ENCODE results near the gene AKIRIN2.

Gene AKIRIN2

DNA sequence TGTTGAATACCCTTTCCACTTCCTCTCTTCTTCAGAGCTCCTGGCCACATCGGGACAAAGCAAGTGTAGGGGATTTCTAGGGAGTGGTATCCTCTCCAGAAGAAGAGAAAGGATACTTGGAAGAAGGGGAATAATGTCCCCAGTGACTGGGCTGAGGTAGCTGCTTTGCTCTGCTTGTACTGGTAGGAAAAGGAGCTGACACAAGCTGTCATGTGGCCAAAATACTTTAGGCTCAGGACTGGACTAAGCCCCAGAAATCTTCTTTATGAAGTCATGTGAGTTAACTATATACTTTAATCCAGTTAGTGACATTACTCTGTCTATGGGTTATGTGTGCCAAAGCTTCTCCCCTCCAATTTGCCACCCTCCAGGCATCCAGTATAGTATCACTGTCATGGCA lies 40.5 kb downstream of the AKIRIN2 start:
- H3K27me3 Mint-ChIP-seq (ENCODE audit: low read depth, poor library complexity): peaks cover 3% of the 10 kb centered on the region
- no peak overlapping the region for H3K27ac Mint-ChIP-seq
- TF ChIP-seq, protein P1, sequence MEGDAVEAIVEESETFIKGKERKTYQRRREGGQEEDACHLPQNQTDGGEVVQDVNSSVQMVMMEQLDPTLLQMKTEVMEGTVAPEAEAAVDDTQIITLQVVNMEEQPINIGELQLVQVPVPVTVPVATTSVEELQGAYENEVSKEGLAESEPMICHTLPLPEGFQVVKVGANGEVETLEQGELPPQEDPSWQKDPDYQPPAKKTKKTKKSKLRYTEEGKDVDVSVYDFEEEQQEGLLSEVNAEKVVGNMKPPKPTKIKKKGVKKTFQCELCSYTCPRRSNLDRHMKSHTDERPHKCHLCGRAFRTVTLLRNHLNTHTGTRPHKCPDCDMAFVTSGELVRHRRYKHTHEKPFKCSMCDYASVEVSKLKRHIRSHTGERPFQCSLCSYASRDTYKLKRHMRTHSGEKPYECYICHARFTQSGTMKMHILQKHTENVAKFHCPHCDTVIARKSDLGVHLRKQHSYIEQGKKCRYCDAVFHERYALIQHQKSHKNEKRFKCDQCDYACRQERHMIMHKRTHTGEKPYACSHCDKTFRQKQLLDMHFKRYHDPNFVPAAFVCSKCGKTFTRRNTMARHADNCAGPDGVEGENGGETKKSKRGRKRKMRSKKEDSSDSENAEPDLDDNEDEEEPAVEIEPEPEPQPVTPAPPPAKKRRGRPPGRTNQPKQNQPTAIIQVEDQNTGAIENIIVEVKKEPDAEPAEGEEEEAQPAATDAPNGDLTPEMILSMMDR (IDR thresholded peaks at IDR 0.05): no peak
- no peak overlapping the region for H3K4me3 Mint-ChIP-seq
- peaks cover 67% of the 10 kb centered on the region for H3K36me3 Mint-ChIP-seq (ENCODE audit: low read depth)
- H3K4me1 Mint-ChIP-seq: no peaks in the 10 kb centered on the region
- H3K9me3 Mint-ChIP-seq: no peaks in the 10 kb centered on the region
- DNase-seq: no peak

DNA sequence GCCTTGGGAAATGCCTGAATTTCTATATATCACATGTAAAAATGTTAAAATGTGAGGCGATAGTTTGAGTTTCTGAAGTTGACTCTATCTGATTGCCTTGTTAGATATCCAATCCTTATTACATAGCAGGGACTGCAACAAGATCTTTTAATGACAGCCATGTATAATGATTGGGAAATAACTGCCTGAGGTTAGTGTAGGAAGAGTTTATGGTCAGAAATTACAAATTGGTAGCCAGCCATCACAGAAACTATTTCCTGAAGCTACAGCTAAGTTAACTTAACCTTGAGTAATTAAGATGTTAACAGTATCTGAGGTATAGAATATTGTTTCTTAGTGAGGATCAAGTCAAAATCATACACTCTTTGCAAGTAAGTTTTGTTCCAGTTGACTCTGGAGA lies 41.0 kb downstream of the AKIRIN2 start:
- Mint-ChIP-seq H3K4me3 (no peak overlapping the region), H3K27me3 (ENCODE audit: low read depth, poor library complexity) (peaks cover 3% of the 10 kb centered on the region), H3K9me3 (no peaks in the 10 kb centered on the region), H3K36me3 (ENCODE audit: low read depth) (peaks cover 65% of the 10 kb centered on the region), H3K27ac (no peak overlapping the region), H3K4me1 (no peaks in the 10 kb centered on the region)
- DNase-seq: no peak
- TF ChIP-seq, protein P1 (IDR thresholded peaks at IDR 0.05): no peak

DNA sequence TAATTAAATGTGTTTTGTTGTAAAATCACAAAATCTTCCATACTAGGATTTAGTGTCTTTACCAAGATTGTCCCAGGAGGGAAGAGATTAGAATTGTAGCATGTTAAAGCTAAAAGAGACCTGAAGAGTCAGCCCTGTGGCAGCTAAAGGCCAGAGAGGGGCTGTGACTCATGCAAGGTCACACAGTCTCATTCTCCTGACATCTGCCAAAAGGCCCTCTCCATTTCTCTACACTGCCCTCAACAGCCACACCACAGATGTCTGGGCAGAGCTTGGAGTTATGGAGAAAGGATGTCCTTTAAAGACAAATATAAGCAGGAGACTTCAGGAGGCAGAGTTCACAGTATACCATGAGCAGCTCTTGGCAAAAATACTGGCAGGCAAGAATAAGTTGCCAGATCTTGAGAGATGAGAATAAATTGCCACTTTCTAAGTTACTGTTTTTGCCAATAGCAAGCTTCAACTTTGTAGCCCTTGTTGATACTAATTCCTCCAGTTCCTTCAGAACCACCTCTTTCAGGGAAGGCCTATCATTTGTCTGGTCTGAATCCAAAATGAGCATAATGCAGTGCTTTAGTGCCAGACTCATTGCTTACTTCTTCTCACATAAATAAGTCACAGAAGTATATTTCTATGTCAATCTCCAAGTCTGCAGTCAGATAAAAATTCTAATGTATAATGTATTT lies 41.7 kb downstream of the AKIRIN2 start:
- no peak overlapping the region for H3K4me3 Mint-ChIP-seq
- H3K4me1 Mint-ChIP-seq: no peaks in the 10 kb centered on the region
- H3K36me3 Mint-ChIP-seq (ENCODE audit: low read depth): peaks cover 70% of the 10 kb centered on the region
- TF ChIP-seq, protein P1 (IDR thresholded peaks at IDR 0.05): no peak
- peaks cover 3% of the 10 kb centered on the region for H3K27me3 Mint-ChIP-seq (ENCODE audit: low read depth, poor library complexity)
- H3K9me3 Mint-ChIP-seq: no peaks in the 10 kb centered on the region
- no peak overlapping the region for H3K27ac Mint-ChIP-seq
- no peak for DNase-seq

DNA sequence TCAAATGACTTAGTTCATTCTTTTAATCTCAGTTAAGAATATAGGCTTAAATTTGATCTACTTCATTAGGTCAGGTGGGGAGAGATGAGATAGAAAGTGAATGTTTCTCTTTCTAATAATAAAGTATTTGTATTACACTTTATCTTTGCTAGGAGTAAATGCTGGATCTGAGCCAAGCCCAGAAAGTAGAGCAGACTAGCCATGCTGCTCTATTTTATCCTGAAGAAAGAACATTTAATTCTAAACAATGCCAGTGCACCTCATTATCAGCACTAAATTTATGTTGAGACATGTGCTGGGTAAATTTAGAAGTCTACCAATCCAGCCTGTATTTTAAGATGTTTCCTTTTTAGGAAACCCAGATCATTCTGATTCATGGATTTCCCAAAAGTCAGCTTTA lies 43.5 kb downstream of the AKIRIN2 start:
- Mint-ChIP-seq H3K36me3 (ENCODE audit: low read depth) (peaks cover 83% of the 10 kb centered on the region), H3K27me3 (ENCODE audit: low read depth, poor library complexity) (peaks cover 3% of the 10 kb centered on the region), H3K4me3 (no peak overlapping the region), H3K9me3 (no peaks in the 10 kb centered on the region), H3K4me1 (no peaks in the 10 kb centered on the region), H3K27ac (no peak overlapping the region)
- no peak for DNase-seq
- TF ChIP-seq, protein P1 (IDR thresholded peaks at IDR 0.05): no peak

DNA sequence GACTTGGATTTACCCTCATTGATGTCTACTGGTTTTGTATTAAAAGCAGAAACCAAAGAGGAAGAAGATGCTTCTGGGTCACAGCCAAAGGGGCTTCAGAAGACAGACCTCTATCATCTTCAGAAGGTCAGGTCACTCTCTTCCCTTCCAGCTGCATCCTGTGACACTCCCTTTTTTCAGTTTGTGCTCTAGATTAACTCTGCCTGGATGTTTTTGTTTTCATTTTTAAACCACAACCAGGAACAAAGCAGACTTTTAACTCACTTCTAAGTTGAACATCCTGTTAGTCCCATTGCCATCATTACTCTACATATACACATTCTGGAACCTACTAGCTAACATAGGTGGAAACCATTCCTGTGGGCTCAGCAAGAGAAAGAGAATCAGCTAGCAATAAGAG lies 45.2 kb downstream of the AKIRIN2 start:
- H3K4me1 Mint-ChIP-seq: no peaks in the 10 kb centered on the region
- no peaks in the 10 kb centered on the region for H3K9me3 Mint-ChIP-seq
- peaks cover 3% of the 10 kb centered on the region for H3K27me3 Mint-ChIP-seq (ENCODE audit: low read depth, poor library complexity)
- TF ChIP-seq, protein P1 (IDR thresholded peaks at IDR 0.05): no peak
- H3K27ac Mint-ChIP-seq: no peak overlapping the region
- DNase-seq: no peak
- peaks cover 85% of the 10 kb centered on the region for H3K36me3 Mint-ChIP-seq (ENCODE audit: low read depth)
- H3K4me3 Mint-ChIP-seq: no peak overlapping the region

DNA sequence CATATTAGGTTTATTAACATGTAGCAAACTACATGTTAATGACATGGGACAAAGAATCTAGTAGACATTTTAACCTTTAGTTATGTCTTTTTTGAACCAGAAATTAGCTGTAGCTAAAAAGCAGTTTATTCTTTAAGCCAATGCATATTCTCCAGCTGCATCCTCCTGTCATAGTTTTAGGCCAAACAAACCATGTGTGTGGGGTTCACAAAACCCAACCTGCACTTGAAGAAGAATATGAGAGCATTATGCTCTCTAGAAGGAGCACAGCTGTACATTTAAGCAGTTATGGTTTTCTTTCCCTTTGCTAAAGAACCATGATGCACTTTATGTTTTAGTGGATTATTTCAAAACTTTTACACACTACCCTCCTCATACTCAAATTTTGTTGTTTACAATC lies 46.2 kb downstream of the AKIRIN2 start:
- Mint-ChIP-seq H3K27ac (no peak overlapping the region), H3K4me3 (no peak overlapping the region), H3K36me3 (ENCODE audit: low read depth) (peaks cover 80% of the 10 kb centered on the region), H3K4me1 (no peaks in the 10 kb centered on the region), H3K27me3 (ENCODE audit: low read depth, poor library complexity) (no peaks in the 10 kb centered on the region), H3K9me3 (no peaks in the 10 kb centered on the region)
- TF ChIP-seq, protein P1 (IDR thresholded peaks at IDR 0.05): no peak
- no peak for DNase-seq
